HepG2 (cell line): Measurements from ENCODE around the gene MRM3. TPM values are rescaled to one million over a fixed set of nuclear protein-coding genes. Genes with fewer than 3 reads are reported as not detected.

Experiments
- ATAC-seq: fragments of 200-7000 bp; cut with Tn5 transposase; 3 replicates; pipeline ENCODE4 v1.9.1; 2020; ENCODE audit warnings: mild to moderate bottlenecking, moderate library complexity
- BruUV-seq: library from RNA; stranded (reverse); fragments of 400-500 nt; replicated peaks from 2 replicates; lab custom pipeline; 2021; lab: Mats Ljungman, UMichigan
- CTCF ChIA-PET: fragments of 300-600 bp; formaldehyde crosslinking; extraction: SDS; loops from one replicate; lab custom pipeline; 2021; ENCODE audit warnings: low total read pairs, inconsistent platforms, low intra/inter-chr PET ratio; lab: Yijun Ruan, JAX
- POLR2A ChIA-PET: fragments of 350-600 bp; sonication (Branson Sonifier 250); formaldehyde crosslinking; loops from one replicate; lab custom pipeline; 2020; ENCODE audit warnings: antibody characterized with exemption, inconsistent platforms; lab: Yijun Ruan, JAX
- DNase-seq: peaks from one replicate; pipeline ENCODE4 v3.0.0-alpha.2; 2015; ENCODE audit warnings: low spot score
- FAIRE-seq: peaks from 3 replicates; lab custom pipeline; 2011; peaks lifted over from hg19 to GRCh38; lab: Jason Lieb, UNC
- H2AFZ ChIP-seq: one replicate; pipeline ENCODE4 v1.6.1; 2011; ENCODE audit warnings: low read length, inconsistent platforms
- H3K27ac ChIP-seq: fragments of 300-600 bp; 3 replicates; pipeline ENCODE4 v1.8.0; 2011; ENCODE audit warnings: mixed run types, mild to moderate bottlenecking, mixed read lengths, low read length, inconsistent platforms; ENCODE audit not compliant: insufficient read depth; ENCODE audit errors: extremely low read length
- H3K27me3 ChIP-seq, 2 experiments: fragments of 200-600 bp in 1 of 2; 2 replicates in 1 of 2; 3 replicates in 1 of 2; pipeline versions ENCODE4 v1.6.0 to v1.8.0; 2011; ENCODE audit warnings: low read length in 2 of 2, mild to moderate bottlenecking in 2 of 2, moderate library complexity in 2 of 2, inconsistent platforms in 1 of 2; ENCODE audit not compliant: insufficient read depth in 2 of 2, control insufficient read depth in 1 of 2
- H3K36me3 ChIP-seq, 2 experiments: fragments of 200-600 bp in 1 of 2; replicated peaks in 1 of 2; 2 replicates in 1 of 2; 3 replicates in 1 of 2; pipeline versions ENCODE4 v1.5.1 to v1.8.0; 2011; ENCODE audit warnings: low read length in 2 of 2, inconsistent platforms in 1 of 2; ENCODE audit not compliant: insufficient read depth in 2 of 2, control insufficient read depth in 1 of 2
- H3K4me1 ChIP-seq: 2 replicates; pipeline ENCODE4 v1.5.1; 2012; ENCODE audit warnings: low read length, inconsistent platforms; ENCODE audit not compliant: insufficient read depth
- H3K4me2 ChIP-seq: 2 replicates; pipeline ENCODE4 v1.6.0; 2011; ENCODE audit warnings: low read depth, low read length, inconsistent platforms
- H3K4me3 ChIP-seq, 3 experiments: fragments of 200-600 bp in 1 of 3; sonication (generic), shearing (Covaris generic) in 1 of 3; replicated peaks in 1 of 3; 2 replicates each; pipeline ENCODE4 v1.5.1; 2011 to 2016; ENCODE audit warnings: low read length in 3 of 3, inconsistent platforms in 2 of 3, low read depth in 2 of 3, mild to moderate bottlenecking in 2 of 3, control low read depth in 1 of 3, mixed read lengths in 1 of 3; ENCODE audit not compliant: insufficient read depth in 1 of 3
- H3K79me2 ChIP-seq: one replicate; pipeline ENCODE4 v1.6.1; 2011; ENCODE audit warnings: low read length, inconsistent platforms; ENCODE audit not compliant: insufficient read depth
- H3K9ac ChIP-seq: 2 replicates; pipeline ENCODE4 v1.6.0; 2011; ENCODE audit warnings: mild to moderate bottlenecking, low read depth, low read length, inconsistent platforms; ENCODE audit not compliant: insufficient read depth
- H3K9me3 ChIP-seq: 2 replicates; pipeline ENCODE4 v1.5.1; 2012; ENCODE audit warnings: mild to moderate bottlenecking, low read length
- H4K20me1 ChIP-seq: 2 replicates; pipeline ENCODE4 v1.6.0; 2011; ENCODE audit warnings: inconsistent platforms, mild to moderate bottlenecking, low read length, moderate library complexity; ENCODE audit not compliant: insufficient read depth
- FOXO4 ChIP-seq: sonication (generic); formaldehyde crosslinking; conservative IDR thresholded peaks from 2 replicates; pipeline ENCODE4 v1.8.1; 2023; ENCODE audit warnings: missing genetic modification reagents
- HOXD1 ChIP-seq: sonication (generic); formaldehyde crosslinking; IDR thresholded peaks from 2 replicates; pipeline ENCODE4 v1.5.0; 2020; ENCODE audit warnings: missing genetic modification reagents
- LRRFIP1 ChIP-seq: sonication (generic); formaldehyde crosslinking; conservative IDR thresholded peaks from 2 replicates; pipeline ENCODE4 v1.4.0; 2020; ENCODE audit warnings: missing genetic modification reagents
- MLXIP ChIP-seq: sonication (generic); formaldehyde crosslinking; IDR thresholded peaks from 2 replicates; pipeline ENCODE4 v1.9.0; 2021; ENCODE audit warnings: missing genetic modification reagents, borderline replicate concordance
- NCOA1 ChIP-seq: sonication (generic); formaldehyde crosslinking; IDR thresholded peaks from 2 replicates; pipeline ENCODE4 v1.9.0; 2021; ENCODE audit warnings: missing genetic modification reagents
- NR2F1 ChIP-seq, 2 experiments: fragments of 450-650 bp in 1 of 2; formaldehyde crosslinking in 1 of 2; IDR thresholded peaks; 2 replicates each; pipeline versions ENCODE4 v1.5.0 to v1.6.1; 2016 to 2020; ENCODE audit warnings: mild to moderate bottlenecking in 1 of 2, missing compliant biosample characterization in 1 of 2, missing genetic modification reagents in 1 of 2, moderate library complexity in 1 of 2
- PAWR ChIP-seq: sonication (generic); formaldehyde crosslinking; IDR thresholded peaks from 2 replicates; pipeline ENCODE4 v1.4.0; 2020; ENCODE audit warnings: missing genetic modification reagents, mild to moderate bottlenecking, borderline replicate concordance
- U2AF1 ChIP-seq: fragments of 200-400 bp; formaldehyde crosslinking; optimal IDR thresholded peaks from 2 replicates; pipeline ENCODE3; 2017; ENCODE audit warnings: mild to moderate bottlenecking, low read depth, low read length
- ZNF296 ChIP-seq: sonication (generic); formaldehyde crosslinking; conservative IDR thresholded peaks from 2 replicates; pipeline ENCODE4 v1.5.0; 2020; ENCODE audit warnings: mild to moderate bottlenecking, missing genetic modification reagents
- ZNF484 ChIP-seq: sonication (generic); formaldehyde crosslinking; IDR thresholded peaks from 2 replicates; pipeline ENCODE4 v1.5.1; 2020; ENCODE audit warnings: mild to moderate bottlenecking, low read depth, missing genetic modification reagents, borderline replicate concordance
- ZZZ3 ChIP-seq: sonication (generic); formaldehyde crosslinking; IDR thresholded peaks from 2 replicates; pipeline ENCODE4 v1.4.0; 2020; ENCODE audit warnings: missing genetic modification reagents, mild to moderate bottlenecking, borderline replicate concordance
- WGBS: methylation state at CpG from one replicate; pipeline ENCODE4 v1.1.6; 2017; ENCODE audit warnings: low lambda C conversion rate; 5-methylcytosine and 5-hydroxymethylcytosine counted together
- in situ Hi-C: cut with HindIII; loops from 2 replicates; pipeline ENCODE4 v1.10.0; 2017; ENCODE audit warnings: low pct_unique_long_range_greater_than_20kb; ENCODE audit not compliant: extremely low pct_ligation_motif_present
- intact Hi-C: fragments of 100-400 bp; cut with micrococcal nuclease; formaldehyde crosslinking; loops from one replicate; pipeline ENCODE4 v1.10.0; 2022; ENCODE audit not compliant: unreplicated experiment
- polyA plus RNA-seq, 8 experiments: library from polyadenylated mRNA; depleted of rRNA in 3 of 8; stranded (reverse) in 7 of 8; unstranded in 1 of 8; fragments of >200 nt; fragmentation: Illumina TruSeq in 4 of 8; extraction: Trizol in 4 of 8; gene quantifications; 2 replicates each; pipeline versions ENCODE4 v1.2.1 to v1.2.3, GENCODE V29; 2011 to 2016; ENCODE audit warnings: low read depth in 4 of 8, missing spikeins in 1 of 8, mixed read lengths in 1 of 8; ENCODE audit not compliant: insufficient read depth in 1 of 8
- total RNA-seq, 5 experiments: library from RNA; depleted of rRNA; stranded (reverse); fragments of >200 nt; fragmentation: Illumina TruSeq; extraction: Trizol; gene quantifications; 2 replicates each; pipeline ENCODE4 v1.2.3, GENCODE V29; 2016; ENCODE audit warnings: low read depth in 1 of 5
- TF ChIP-seq, protein P1 (sequence below): sonication (generic); formaldehyde crosslinking; IDR thresholded peaks from 2 replicates; pipeline ENCODE4 v1.4.0; 2020; ENCODE audit warnings: missing genetic modification reagents
- TF ChIP-seq, protein P2 (sequence below): sonication (generic); formaldehyde crosslinking; IDR thresholded peaks from 2 replicates; pipeline ENCODE4 v1.5.1; 2020; ENCODE audit warnings: mild to moderate bottlenecking, moderate library complexity, missing genetic modification reagents

Gene MRM3
- total and polyA plus RNA-seq, 2 of the 13 experiments (the other 11 are each of a cell fraction or from before 2014, with no cell fraction given): 12.3 to 25.5 TPM

DNA sequence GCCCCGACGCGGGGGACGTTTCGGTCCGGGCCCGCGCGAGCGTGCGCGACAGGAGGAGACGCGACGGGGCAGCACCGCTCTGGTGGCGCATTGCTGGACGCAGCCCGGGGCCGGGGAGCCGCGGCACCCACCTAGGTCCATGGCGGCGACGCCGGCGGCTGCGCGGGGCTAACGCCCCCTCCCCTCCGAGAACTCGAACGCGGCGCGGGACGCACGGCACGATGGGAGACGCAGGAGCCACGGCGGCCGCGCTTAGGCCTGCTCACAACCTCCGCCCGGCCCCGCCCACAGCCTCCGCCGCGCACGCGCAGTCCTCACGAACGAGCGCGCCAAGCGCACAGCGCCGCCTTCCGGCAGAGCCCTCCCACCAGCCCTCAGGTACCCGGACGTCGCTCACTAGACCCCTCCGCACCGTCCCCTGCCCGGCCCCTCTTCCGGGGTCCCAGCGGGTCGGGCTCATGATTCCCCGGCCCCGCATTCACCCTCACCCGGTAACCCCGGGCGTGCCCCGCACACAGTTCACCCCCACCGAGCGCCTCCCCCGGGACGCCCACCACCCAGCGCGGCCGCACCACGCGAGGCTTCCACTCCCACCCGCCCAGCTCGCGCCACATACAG lies 30.0 kb upstream of the MRM3 start, which contains the start of gene GEMIN4:
Gene GEMIN4, minus strand, starts transcription at position 263 of the 618 bp plus-strand sequence. Its CDS starts 122 bp downstream, at position 141.
- POLR2A ChIA-PET: interaction anchor here (0.8 to 1.2 kb wide), 4 partner anchors 19 to 229 kb away, joined by 3 read pairs; partner anchors contain the start of genes GLOD4 and MRM3
- no peaks in the 10 kb centered on the region for H3K27me3 ChIP-seq
- H3K9ac ChIP-seq: peak within 1 kb of the TSS; percentile 90
- no peaks in the 10 kb centered on the region for H4K20me1 ChIP-seq
- H3K4me1 ChIP-seq: peaks cover 26% of the 10 kb centered on the region
- CTCF ChIA-PET: interaction anchor here (1.4 kb wide), 1 partner anchor 37 kb away, joined by 4 read pairs; the partner anchor contains the start of gene VPS53
- peak within 1 kb of the TSS; percentile 74 to 84 (median 78) for H3K4me3 ChIP-seq
- H2AFZ ChIP-seq: no peak within 1 kb of the TSS
- WGBS: 20% methylated on average over 3 of the region's 87 CpGs
- H3K36me3 ChIP-seq: peaks cover 5 to 12% of the 10 kb centered on the region in 2 experiments
- no TSS peak for BruUV-seq
- FAIRE-seq (peak; percentile 44), ATAC-seq (peak; percentile 87), DNase-seq (peak; percentile 79)
- intact Hi-C loops (no loop called here), in situ Hi-C loops (no loop called here)
- peak within 1 kb of the TSS; percentile 72 for H3K27ac ChIP-seq
- H3K79me2 ChIP-seq: peaks cover 26% of the 10 kb centered on the region
- H3K4me2 ChIP-seq: peak within 1 kb of the TSS; percentile 85
- H3K9me3 ChIP-seq: no peaks in the 10 kb centered on the region
- TF ChIP-seq PAWR (CRISPR knock-in tag): no peak
- TF ChIP-seq NCOA1 (CRISPR knock-in tag): no peak
- TF ChIP-seq, protein P1, sequence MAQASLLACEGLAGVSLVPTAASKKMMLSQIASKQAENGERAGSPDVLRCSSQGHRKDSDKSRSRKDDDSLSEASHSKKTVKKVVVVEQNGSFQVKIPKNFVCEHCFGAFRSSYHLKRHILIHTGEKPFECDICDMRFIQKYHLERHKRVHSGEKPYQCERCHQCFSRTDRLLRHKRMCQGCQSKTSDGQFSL (CRISPR knock-in tag): no peak
- TF ChIP-seq NR2F1 (CRISPR knock-in tag; IDR thresholded peaks at IDR 0.05): no peak
- no peak for TF ChIP-seq MLXIP
- peak; percentile 69; the same call in 1 of the 2 replicates for TF ChIP-seq ZZZ3
- TF ChIP-seq HOXD1: no peak; the same call in 1 of the 2 replicates
- no peak for TF ChIP-seq U2AF1
- no peak for TF ChIP-seq FOXO4 (CRISPR knock-in tag)
- no peak; the same call in 1 of the 2 replicates for TF ChIP-seq ZNF296 (CRISPR knock-in tag)
- TF ChIP-seq ZNF484: no peak
- TF ChIP-seq LRRFIP1 (CRISPR knock-in tag): no peak
- TF ChIP-seq, protein P2, sequence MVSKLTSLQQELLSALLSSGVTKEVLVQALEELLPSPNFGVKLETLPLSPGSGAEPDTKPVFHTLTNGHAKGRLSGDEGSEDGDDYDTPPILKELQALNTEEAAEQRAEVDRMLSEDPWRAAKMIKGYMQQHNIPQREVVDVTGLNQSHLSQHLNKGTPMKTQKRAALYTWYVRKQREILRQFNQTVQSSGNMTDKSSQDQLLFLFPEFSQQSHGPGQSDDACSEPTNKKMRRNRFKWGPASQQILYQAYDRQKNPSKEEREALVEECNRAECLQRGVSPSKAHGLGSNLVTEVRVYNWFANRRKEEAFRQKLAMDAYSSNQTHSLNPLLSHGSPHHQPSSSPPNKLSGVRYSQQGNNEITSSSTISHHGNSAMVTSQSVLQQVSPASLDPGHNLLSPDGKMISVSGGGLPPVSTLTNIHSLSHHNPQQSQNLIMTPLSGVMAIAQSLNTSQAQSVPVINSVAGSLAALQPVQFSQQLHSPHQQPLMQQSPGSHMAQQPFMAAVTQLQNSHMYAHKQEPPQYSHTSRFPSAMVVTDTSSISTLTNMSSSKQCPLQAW (CRISPR knock-in tag): no peak
